ENCODE data around the gene GRP. TPM values are rescaled to one million over a fixed set of nuclear protein-coding genes. Genes with fewer than 3 reads are reported as not detected.
A peak's percentile ranks its signal among the peaks of the same experiment; 100 is the strongest.

GRP gene
- total RNA-seq, 1 experiment from 2014 or later: not detected

- H2BK20ac ChIP-seq (ENCODE audit: low read depth, low read length, poor library complexity, severe bottlenecking): no peak overlapping the region
- no peak overlapping the region for H4K91ac ChIP-seq (ENCODE audit: insufficient read length, low read depth, low read length)
- no peaks in the 10 kb centered on the region for H4K20me1 ChIP-seq (ENCODE audit: control insufficient read depth, insufficient read depth, insufficient read length)
- no peak overlapping the region for H4K8ac ChIP-seq (replicated peaks; ENCODE audit: insufficient read length, low read depth, low read length)
- no peak overlapping the region for H3K9ac ChIP-seq (ENCODE audit: extremely low read depth, insufficient read length, low read length)
- H3K9me3 ChIP-seq (ENCODE audit: control insufficient read depth, low read depth, low read length): no peaks in the 10 kb centered on the region
- H3K14ac ChIP-seq (ENCODE audit: insufficient read depth, low read length): no peak overlapping the region
- H3K56ac ChIP-seq (ENCODE audit: insufficient read length, low read depth, low read length): no peak overlapping the region
- H3K23me2 ChIP-seq (ENCODE audit: insufficient read length, low read depth, low read length, poor library complexity, severe bottlenecking): peaks cover 14% of the 10 kb centered on the region
- H3K4ac ChIP-seq (ENCODE audit: low read depth, low read length): no peak overlapping the region
- no peak overlapping the region for H3T11ph ChIP-seq (ENCODE audit: low read length)
- Mint-ChIP-seq H3K27ac (no peak overlapping the region), H3K4me3 (peak overlapping the region; percentile 54 to 77), H3K9me3 (peaks cover 0 to 3% of the 10 kb centered on the region in 2 experiments; a peak in 3 of 5 replicates), H3K4me1 (peaks cover 25 to 30% of the 10 kb centered on the region in 2 experiments), H3K36me3 (ENCODE audit: insufficient read depth in 1 of 3, low read depth in 3 of 3) (no peaks in the 10 kb centered on the region; a peak in 1 of 7 replicates), H3K27me3 (ENCODE audit: low read depth) (peaks cover 98% of the 10 kb centered on the region)
- no peak overlapping the region for H2BK5ac ChIP-seq (ENCODE audit: insufficient read length, low read length)
- H3K4me2 ChIP-seq (ENCODE audit: insufficient read depth, insufficient read length, low read length): peak overlapping the region; percentile 66
- H2BK15ac ChIP-seq (ENCODE audit: low read depth, low read length): no peak overlapping the region
- no peaks in the 10 kb centered on the region for H3K79me2 ChIP-seq (ENCODE audit: insufficient read depth, low read length)
- peaks cover 71% of the 10 kb centered on the region for H3K27me3 ChIP-seq (ENCODE audit: insufficient read depth, low read length)
- no peak overlapping the region for H2AK5ac ChIP-seq (ENCODE audit: insufficient read length, low read length)
- no peak overlapping the region for H4K5ac ChIP-seq (ENCODE audit: insufficient read length, low read depth, low read length)
- H3K27ac ChIP-seq (ENCODE audit: insufficient read length, low read depth, low read length): no peak overlapping the region
- no peak overlapping the region for H3K18ac ChIP-seq (ENCODE audit: insufficient read length, low read depth, low read length)
- no peak overlapping the region for H2BK120ac ChIP-seq (ENCODE audit: low read depth, low read length, poor library complexity, severe bottlenecking)
- WGBS (ENCODE audit: extremely low coverage, insufficient read length, low lambda C conversion rate): no CpG with 5 or more reads among the region's 38 CpGs
- TF ChIP-seq, protein P1, sequence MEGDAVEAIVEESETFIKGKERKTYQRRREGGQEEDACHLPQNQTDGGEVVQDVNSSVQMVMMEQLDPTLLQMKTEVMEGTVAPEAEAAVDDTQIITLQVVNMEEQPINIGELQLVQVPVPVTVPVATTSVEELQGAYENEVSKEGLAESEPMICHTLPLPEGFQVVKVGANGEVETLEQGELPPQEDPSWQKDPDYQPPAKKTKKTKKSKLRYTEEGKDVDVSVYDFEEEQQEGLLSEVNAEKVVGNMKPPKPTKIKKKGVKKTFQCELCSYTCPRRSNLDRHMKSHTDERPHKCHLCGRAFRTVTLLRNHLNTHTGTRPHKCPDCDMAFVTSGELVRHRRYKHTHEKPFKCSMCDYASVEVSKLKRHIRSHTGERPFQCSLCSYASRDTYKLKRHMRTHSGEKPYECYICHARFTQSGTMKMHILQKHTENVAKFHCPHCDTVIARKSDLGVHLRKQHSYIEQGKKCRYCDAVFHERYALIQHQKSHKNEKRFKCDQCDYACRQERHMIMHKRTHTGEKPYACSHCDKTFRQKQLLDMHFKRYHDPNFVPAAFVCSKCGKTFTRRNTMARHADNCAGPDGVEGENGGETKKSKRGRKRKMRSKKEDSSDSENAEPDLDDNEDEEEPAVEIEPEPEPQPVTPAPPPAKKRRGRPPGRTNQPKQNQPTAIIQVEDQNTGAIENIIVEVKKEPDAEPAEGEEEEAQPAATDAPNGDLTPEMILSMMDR (conservative IDR thresholded peaks at IDR 0.05): no peak
- H3K23ac ChIP-seq (ENCODE audit: insufficient read length, low read depth, low read length): no peak overlapping the region
- DNase-seq: peak; percentile 92
- H2AFZ ChIP-seq (ENCODE audit: low read length): no peak overlapping the region
- peaks cover 4% of the 10 kb centered on the region; the same call in 1 of the 2 replicates for H3K4me1 ChIP-seq (ENCODE audit: insufficient read depth, low read length)
- H3K79me1 ChIP-seq (ENCODE audit: insufficient read depth, low read depth, low read length, poor library complexity, severe bottlenecking): no peaks in the 10 kb centered on the region
- no peak overlapping the region for H2BK12ac ChIP-seq (ENCODE audit: insufficient read length, low read depth, low read length)
Observed at GRCh38 chr18:59265246-59265973, 45.5 kb downstream of the GRP start.

Data from H9 (cell line).